IPS-NIHi7 (cell line): ENCODE results near the gene MRTFB.
A peak's percentile ranks its signal among the peaks of the same experiment; 100 is the strongest.

ENCODE experiments used
- DNase-seq: peaks from one replicate; pipeline ENCODE4 v3.0.0; 2012; ENCODE audit warnings: mixed read lengths; ENCODE audit errors: extremely low spot score

MRTFB gene

GRCh38 chr16:14236401-14236800, 165.3 kb downstream of the MRTFB start:
- no peak for DNase-seq

- DNase-seq, result no peak
These were observed 167.6 kb downstream of the MRTFB start for GRCh38 chr16:14238756-14239155.

GRCh38 chr16:14239791-14240190, 168.7 kb downstream of the MRTFB start:
- no peak for DNase-seq

- no peak for DNase-seq
These were observed 169.2 kb downstream of the MRTFB start for GRCh38 chr16:14240219-14240843.

- DNase-seq, result no peak
These were observed 169.8 kb downstream of the MRTFB start for GRCh38 chr16:14240964-14241363.

- no peak for DNase-seq
These were observed 170.5 kb downstream of the MRTFB start for GRCh38 chr16:14241631-14242030.

GRCh38 chr16:14242769-14243168, 171.7 kb downstream of the MRTFB start:
- DNase-seq, result no peak

- DNase-seq, result no peak
These were observed 173.3 kb downstream of the MRTFB start for GRCh38 chr16:14244196-14245010.

- no peak for DNase-seq
These were observed 177.7 kb downstream of the MRTFB start for GRCh38 chr16:14248791-14249190.

GRCh38 chr16:14249291-14250032, 178.3 kb downstream of the MRTFB start:
- DNase-seq, result peak; percentile 57

- no peak for DNase-seq
These were observed 180.3 kb downstream of the MRTFB start for GRCh38 chr16:14251419-14251818.

GRCh38 chr16:14252860-14253259, 181.7 kb downstream of the MRTFB start:
- DNase-seq, result no peak

- DNase-seq, result no peak
These were observed 191.9 kb downstream of the MRTFB start for GRCh38 chr16:14263011-14263410.

GRCh38 chr16:14263769-14264168, 192.7 kb downstream of the MRTFB start:
- no peak for DNase-seq

- DNase-seq, result no peak
These were observed 193.3 kb downstream of the MRTFB start for GRCh38 chr16:14264327-14264943.

- DNase-seq, result no peak
These were observed 197.0 kb downstream of the MRTFB start for GRCh38 chr16:14268073-14268472.

- DNase-seq, result no peak
These were observed 204.8 kb downstream of the MRTFB start for GRCh38 chr16:14275934-14276333.

GRCh38 chr16:14278749-14279148, 207.6 kb downstream of the MRTFB start:
- no peak for DNase-seq

GRCh38 chr16:14280541-14280940, 209.4 kb downstream of the MRTFB start:
- no peak for DNase-seq

GRCh38 chr16:14283786-14284185, 212.7 kb downstream of the MRTFB start:
- no peak for DNase-seq

GRCh38 chr16:14284371-14284770, 213.3 kb downstream of the MRTFB start:
- DNase-seq, result no peak

- peak; percentile 59 for DNase-seq
These were observed 213.9 kb downstream of the MRTFB start for GRCh38 chr16:14284930-14285512.
